HCT116 (cell line): ENCODE measurements around the gene MT1G.

ENCODE experiments used
- ATF3 ChIP-seq: IDR thresholded peaks from 2 replicates; pipeline ENCODE4 v1.6.1; 2012
- CTCF ChIP-seq, 3 experiments: fragments of 200-600 bp in 1 of 3; sonication (generic) in 1 of 3; IDR thresholded peaks in 2 of 3; conservative IDR thresholded peaks in 1 of 3; 2 replicates each; pipeline ENCODE4 v1.5.1; 2012 to 2017; ENCODE audit warnings: low read depth in 2 of 3, low read length in 2 of 3, antibody characterized with exemption in 1 of 3, borderline replicate concordance in 1 of 3, control low read depth in 1 of 3, mild to moderate bottlenecking in 1 of 3, mixed read lengths in 1 of 3, mixed run types in 1 of 3, moderate library complexity in 1 of 3; ENCODE audit not compliant: insufficient read depth in 1 of 3
- EZH2 ChIP-seq: fragments of 200-600 bp; sonication (generic); IDR thresholded peaks from 2 replicates; pipeline ENCODE4 v1.6.1; 2017; ENCODE audit warnings: antibody characterized with exemption, mixed run types
- EZH2phosphoT487 ChIP-seq: fragments of 200-600 bp; IDR thresholded peaks from 2 replicates; pipeline ENCODE4 v1.6.1; 2018; ENCODE audit warnings: antibody characterized with exemption, borderline replicate concordance
- FOSL1 ChIP-seq: IDR thresholded peaks from 2 replicates; pipeline ENCODE4 v1.6.1; 2012; ENCODE audit warnings: low read depth
- JUND ChIP-seq: IDR thresholded peaks from 2 replicates; pipeline ENCODE4 v1.6.1; 2012
- POLR2A ChIP-seq: IDR thresholded peaks from 2 replicates; pipeline ENCODE4 v1.7.0; 2011; ENCODE audit warnings: borderline replicate concordance; ENCODE audit not compliant: insufficient read depth, insufficient read length; ENCODE audit errors: extremely low read depth
- POLR2AphosphoS5 ChIP-seq: IDR thresholded peaks from 2 replicates; pipeline ENCODE4 v1.6.1; 2011; ENCODE audit warnings: mild to moderate bottlenecking, low read depth, low read length, moderate library complexity
- REST ChIP-seq: IDR thresholded peaks from 2 replicates; pipeline ENCODE4 v1.6.1; 2012; ENCODE audit warnings: low read depth
- TCF7L2 ChIP-seq: IDR thresholded peaks from 2 replicates; pipeline ENCODE4 v1.7.0; 2011; ENCODE audit warnings: borderline replicate concordance, inconsistent platforms; ENCODE audit not compliant: insufficient read depth, insufficient read length; ENCODE audit errors: extremely low read depth
- YY1 ChIP-seq: IDR thresholded peaks from 2 replicates; pipeline ENCODE4 v1.6.1; 2011; ENCODE audit warnings: low read length, low read depth, moderate library complexity, mild to moderate bottlenecking; ENCODE audit not compliant: insufficient replicate concordance; ENCODE audit errors: extremely low read depth

GRCh38 chr16:56649271-56649670, 18.6 kb downstream of the MT1G start:
- TF ChIP-seq REST = no peak
- no peak for TF ChIP-seq CTCF (IDR thresholded peaks at IDR 0.05 in 2 of 3, conservative IDR thresholded peaks at IDR 0.05 in 1 of 3; ENCODE audit: borderline replicate concordance in 1 of 3, insufficient read depth in 1 of 3, low read depth in 2 of 3, low read length in 2 of 3)
- no peak for TF ChIP-seq POLR2A
- no peak for TF ChIP-seq EZH2phosphoT487
- no peak for TF ChIP-seq EZH2
- no peak for TF ChIP-seq FOSL1
- TF ChIP-seq POLR2AphosphoS5 = no peak
- TF ChIP-seq YY1 = no peak
- TF ChIP-seq TCF7L2 = no peak
- no peak for TF ChIP-seq ATF3
- no peak for TF ChIP-seq JUND
